GM21423 (cell line): ENCODE measurements around the gene RGS13.

Experiments
- ATAC-seq: cut with Tn5 transposase; IDR thresholded peaks from one replicate; pipeline ENCODE4 v1.9.1; 2021; ENCODE audit warnings: mild to moderate bottlenecking, moderate library complexity; ENCODE audit not compliant: unreplicated experiment

Gene RGS13

GRCh38 chr1:192635939-192636338, at the start of gene RGS13:
Gene RGS13, plus strand, starts transcription at chr1:192636147. Its CDS starts 8,188 bp downstream, at chr1:192644335.
- no peak for ATAC-seq

- ATAC-seq: no peak
Observed at GRCh38 chr1:192587386-192588266, 48.3 kb upstream of the RGS13 start.

GRCh38 chr1:192588546-192588945, 47.4 kb upstream of the RGS13 start:
- no peak for ATAC-seq

GRCh38 chr1:192589813-192590212, 46.1 kb upstream of the RGS13 start:
- no peak for ATAC-seq

GRCh38 chr1:192592517-192592916, 43.4 kb upstream of the RGS13 start:
- ATAC-seq: no peak

- ATAC-seq: no peak
Observed at GRCh38 chr1:192592981-192593708, 42.8 kb upstream of the RGS13 start.

- ATAC-seq: no peak
Observed at GRCh38 chr1:192595299-192595698, 40.6 kb upstream of the RGS13 start.

- ATAC-seq: peak; percentile 39
Observed at GRCh38 chr1:192598589-192598988, 37.4 kb upstream of the RGS13 start.

- ATAC-seq: no peak
Observed at GRCh38 chr1:192600275-192600674, 35.7 kb upstream of the RGS13 start.

GRCh38 chr1:192601143-192601542, 34.8 kb upstream of the RGS13 start:
- ATAC-seq: peak; percentile 37

- no peak for ATAC-seq
Observed at GRCh38 chr1:192601567-192601966, 34.4 kb upstream of the RGS13 start.

GRCh38 chr1:192602757-192603156, 33.2 kb upstream of the RGS13 start:
- ATAC-seq: no peak

GRCh38 chr1:192603218-192603787, 32.6 kb upstream of the RGS13 start:
- ATAC-seq: no peak

- ATAC-seq: peak; percentile 32
Observed at GRCh38 chr1:192604979-192605620, 30.8 kb upstream of the RGS13 start.

- ATAC-seq: no peak
Observed at GRCh38 chr1:192608671-192609070, 27.3 kb upstream of the RGS13 start.

- ATAC-seq: peak; percentile 94
Observed at GRCh38 chr1:192609110-192610079, 26.6 kb upstream of the RGS13 start.

GRCh38 chr1:192610112-192610889, 25.6 kb upstream of the RGS13 start:
- ATAC-seq: no peak

GRCh38 chr1:192615055-192615454, 20.9 kb upstream of the RGS13 start:
- peak; percentile 56 for ATAC-seq

- no peak for ATAC-seq
Observed at GRCh38 chr1:192620071-192620635, 15.8 kb upstream of the RGS13 start.
